Measurements from ENCODE around the gene VPS37C.
"Not testable (repeated sequence)": the region's sequence is repeated elsewhere in the genome, so short reads cannot be mapped to it uniquely, and the experiment has no call there.

VPS37C gene

GRCh38 chr11:61174273-61174672, 13.0 kb upstream of the VPS37C start:
- no peak for DNase-seq

- DNase-seq, result peak; percentile 48 to 51
Observed at GRCh38 chr11:61173456-61173855, 12.2 kb upstream of the VPS37C start.

- no peak for DNase-seq
Observed at GRCh38 chr11:61172888-61173287, 11.7 kb upstream of the VPS37C start.

- DNase-seq, result no peak
Observed at GRCh38 chr11:61172356-61172755, 11.1 kb upstream of the VPS37C start.

- DNase-seq, result no peak
Observed at GRCh38 chr11:61171907-61172306, 10.7 kb upstream of the VPS37C start.

GRCh38 chr11:61170566-61170965, 9.3 kb upstream of the VPS37C start:
- DNase-seq, result no peak

- DNase-seq, result no peak
Observed at GRCh38 chr11:61168800-61169199, 7.6 kb upstream of the VPS37C start.

GRCh38 chr11:61168042-61168688, 6.9 kb upstream of the VPS37C start:
- no peak for DNase-seq

- not testable (repeated sequence) for DNase-seq
Observed at GRCh38 chr11:61166331-61166730, 5.1 kb upstream of the VPS37C start.

- DNase-seq, result not testable (repeated sequence)
Observed at GRCh38 chr11:61165785-61166184, 4.6 kb upstream of the VPS37C start.

- DNase-seq, result no peak
Observed at GRCh38 chr11:61164606-61165424, 3.6 kb upstream of the VPS37C start.

- no peak for DNase-seq
Observed at GRCh38 chr11:61163714-61164605, 2.7 kb upstream of the VPS37C start.

GRCh38 chr11:61163021-61163420, 1.8 kb upstream of the VPS37C start:
- DNase-seq, result no peak

- DNase-seq, result peak; percentile 40 to 73
Observed at GRCh38 chr11:61162092-61162941, 1.1 kb upstream of the VPS37C start.

GRCh38 chr11:61160487-61161189, 588 bp downstream of the VPS37C start:
- DNase-seq, result no peak

- DNase-seq, result no peak
Observed at GRCh38 chr11:61158691-61159381, 2.4 kb downstream of the VPS37C start.

- DNase-seq, result no peak
Observed at GRCh38 chr11:61157743-61158142, 3.5 kb downstream of the VPS37C start.

GRCh38 chr11:61155741-61156140, 5.5 kb downstream of the VPS37C start:
- DNase-seq, result no peak

- DNase-seq, result no peak
Observed at GRCh38 chr11:61155312-61155711, 5.9 kb downstream of the VPS37C start.

- DNase-seq, result no peak
Observed at GRCh38 chr11:61154528-61154927, 6.7 kb downstream of the VPS37C start.

- DNase-seq, result no peak
Observed at GRCh38 chr11:61153593-61154095, 7.6 kb downstream of the VPS37C start.

Measured in NCI-H524 (cell line).